HG03378 (cell line): ENCODE data around the gene PRODH.
"Not testable (repeated sequence)": the region's sequence is repeated elsewhere in the genome, so short reads cannot be mapped to it uniquely, and the experiment has no call there.

Source experiments
- ATAC-seq: cut with Tn5 transposase; IDR thresholded peaks from one replicate; pipeline ENCODE4 v1.9.1; 2021; ENCODE audit warnings: mild to moderate bottlenecking, moderate library complexity; ENCODE audit not compliant: unreplicated experiment

Gene PRODH

GRCh38 chr22:18935889-18936529 lies at the start of gene PRODH:
PRODH (minus strand) TSS chr22:18936293; CDS start chr22:18936287, 6 bp downstream.
- ATAC-seq: no peak

- no peak for ATAC-seq
These were observed 49.7 kb upstream of the PRODH start for GRCh38 chr22:18985780-18986179.

GRCh38 chr22:18984564-18984963 lies 48.5 kb upstream of the PRODH start:
- no peak for ATAC-seq

GRCh38 chr22:18983120-18983651 lies 47.1 kb upstream of the PRODH start:
- no peak for ATAC-seq

- no peak for ATAC-seq
These were observed 44.7 kb upstream of the PRODH start for GRCh38 chr22:18980829-18981228.

GRCh38 chr22:18979957-18980356 lies 43.9 kb upstream of the PRODH start:
- no peak for ATAC-seq

- no peak for ATAC-seq
These were observed 42.4 kb upstream of the PRODH start for GRCh38 chr22:18978506-18978905.

- ATAC-seq: no peak
These were observed 41.8 kb upstream of the PRODH start for GRCh38 chr22:18977824-18978425.

- no peak for ATAC-seq
These were observed 40.2 kb upstream of the PRODH start for GRCh38 chr22:18976197-18976751.

GRCh38 chr22:18975434-18976196 lies 39.5 kb upstream of the PRODH start:
- ATAC-seq: no peak

- no peak for ATAC-seq
These were observed 38.5 kb upstream of the PRODH start for GRCh38 chr22:18974477-18975180.

- ATAC-seq: no peak
These were observed 37.4 kb upstream of the PRODH start for GRCh38 chr22:18973264-18974031.

- ATAC-seq: not testable (repeated sequence)
These were observed 36.5 kb upstream of the PRODH start for GRCh38 chr22:18972591-18972990.

- ATAC-seq: not testable (repeated sequence)
These were observed 35.9 kb upstream of the PRODH start for GRCh38 chr22:18972029-18972428.

GRCh38 chr22:18971321-18971751 lies 35.2 kb upstream of the PRODH start:
- no peak for ATAC-seq

GRCh38 chr22:18970948-18971315 lies 34.8 kb upstream of the PRODH start:
- no peak for ATAC-seq

- no peak for ATAC-seq
These were observed 34.3 kb upstream of the PRODH start for GRCh38 chr22:18970176-18970947.

- not testable (repeated sequence) for ATAC-seq
These were observed 33.3 kb upstream of the PRODH start for GRCh38 chr22:18969158-18969942.
